ENCODE data around the gene LCLAT1. TPM values are rescaled to one million over a fixed set of nuclear protein-coding genes. Genes with fewer than 3 reads are reported as not detected.

The LCLAT1 gene
- total RNA-seq, 1 experiment from 2014 or later: 36.0 TPM

DNA sequence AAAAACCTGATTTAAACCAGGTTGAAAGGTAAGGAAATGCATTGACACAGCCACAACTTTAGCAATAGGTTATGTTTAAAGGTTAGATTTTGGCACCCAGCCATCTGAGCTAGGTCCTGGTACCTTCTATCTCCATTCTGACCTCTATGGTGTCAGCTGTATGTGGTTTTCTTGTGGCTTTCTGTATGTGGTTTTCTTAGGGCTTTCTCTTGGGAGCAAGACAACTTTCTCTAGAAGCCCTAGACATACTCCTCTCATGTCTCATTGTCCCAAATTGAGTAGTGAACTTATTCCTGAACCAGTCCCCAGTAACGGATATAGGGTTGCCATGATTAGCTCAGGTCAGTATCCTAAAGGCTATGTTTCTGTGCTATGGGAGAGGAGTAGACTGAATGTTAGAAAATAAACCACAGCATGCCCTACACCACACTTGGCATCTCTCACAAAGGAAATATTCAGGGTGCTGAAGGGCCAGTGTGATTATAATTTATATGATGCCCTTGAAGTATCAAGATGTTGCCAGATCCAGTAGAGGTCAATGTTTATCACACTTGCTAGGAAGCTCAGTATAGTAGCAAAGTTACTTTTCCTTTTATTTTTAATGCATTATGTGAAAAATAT, 184.1 kb downstream of the LCLAT1 start:
- intact Hi-C loops (cut with micrococcal nuclease; ENCODE audit: unreplicated experiment): no loop called here
- Histone ChIP-seq H3K9me3 (ENCODE audit: control insufficient read depth, insufficient read depth, low read depth, low read length) (no peaks in the 10 kb centered on the region), H3K27me3 (ENCODE audit: control insufficient read depth, insufficient read depth, low read length) (no peaks in the 10 kb centered on the region), H3K27ac (ENCODE audit: low read length) (no peak overlapping the region), H3K4me1 (ENCODE audit: control insufficient read depth, insufficient read depth, low read length) (no peaks in the 10 kb centered on the region), H3K4me3 (ENCODE audit: low read depth in 2 of 2, low read length in 2 of 2) (no peak overlapping the region), H3K36me3 (ENCODE audit: control insufficient read depth, insufficient read depth, low read length) (no peaks in the 10 kb centered on the region)
- ATAC-seq: no peak
- POLR2A ChIA-PET: no interaction called here
- no TSS peak for BruUV-seq (replicated peaks)
- in situ Hi-C loops (cut with HindIII; ENCODE audit: low pct_unique_long_range_greater_than_20kb, low sequenced_read_pairs): no loop called here
- TF ChIP-seq, protein P1, sequence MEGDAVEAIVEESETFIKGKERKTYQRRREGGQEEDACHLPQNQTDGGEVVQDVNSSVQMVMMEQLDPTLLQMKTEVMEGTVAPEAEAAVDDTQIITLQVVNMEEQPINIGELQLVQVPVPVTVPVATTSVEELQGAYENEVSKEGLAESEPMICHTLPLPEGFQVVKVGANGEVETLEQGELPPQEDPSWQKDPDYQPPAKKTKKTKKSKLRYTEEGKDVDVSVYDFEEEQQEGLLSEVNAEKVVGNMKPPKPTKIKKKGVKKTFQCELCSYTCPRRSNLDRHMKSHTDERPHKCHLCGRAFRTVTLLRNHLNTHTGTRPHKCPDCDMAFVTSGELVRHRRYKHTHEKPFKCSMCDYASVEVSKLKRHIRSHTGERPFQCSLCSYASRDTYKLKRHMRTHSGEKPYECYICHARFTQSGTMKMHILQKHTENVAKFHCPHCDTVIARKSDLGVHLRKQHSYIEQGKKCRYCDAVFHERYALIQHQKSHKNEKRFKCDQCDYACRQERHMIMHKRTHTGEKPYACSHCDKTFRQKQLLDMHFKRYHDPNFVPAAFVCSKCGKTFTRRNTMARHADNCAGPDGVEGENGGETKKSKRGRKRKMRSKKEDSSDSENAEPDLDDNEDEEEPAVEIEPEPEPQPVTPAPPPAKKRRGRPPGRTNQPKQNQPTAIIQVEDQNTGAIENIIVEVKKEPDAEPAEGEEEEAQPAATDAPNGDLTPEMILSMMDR (IDR thresholded peaks at IDR 0.05): no peak
- TF ChIP-seq POLR2AphosphoS5 (IDR thresholded peaks at IDR 0.05; ENCODE audit: low read depth, low read length): no peak
- CTCF ChIA-PET: interaction anchor here (0.6 kb wide), 1 partner anchor 467 kb away, joined by 7 read pairs; no protein-coding TSS in a partner anchor
- DNase-seq (ENCODE audit: low read depth, low spot score): no peak

DNA sequence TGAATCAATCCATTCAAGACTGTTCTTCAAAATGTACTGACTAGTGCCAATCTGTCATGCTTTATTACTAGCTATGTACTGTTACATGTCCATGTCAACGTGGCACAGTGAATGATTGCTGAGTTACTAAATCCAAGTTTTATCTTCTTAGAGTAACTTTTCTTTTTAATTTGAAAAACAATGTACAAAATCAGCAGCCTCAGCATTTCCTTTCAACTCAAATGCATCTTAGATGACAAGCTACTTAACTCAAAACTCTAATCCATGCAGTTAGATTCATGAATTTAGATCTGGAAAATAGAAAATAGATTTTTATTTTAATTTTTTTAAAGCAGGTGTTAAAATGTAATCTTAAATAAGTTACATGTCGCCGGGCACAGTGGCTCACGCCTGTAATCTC, 186.0 kb downstream of the LCLAT1 start:
- POLR2A ChIA-PET: interaction anchor here (0.6 kb wide), 2 partner anchors 20 to 28 kb away, joined by 3 read pairs; no protein-coding TSS in a partner anchor
- intact Hi-C loops (cut with micrococcal nuclease; ENCODE audit: unreplicated experiment): no loop called here
- Histone ChIP-seq H3K27ac (ENCODE audit: low read length) (no peak overlapping the region), H3K27me3 (ENCODE audit: control insufficient read depth, insufficient read depth, low read length) (no peaks in the 10 kb centered on the region), H3K36me3 (ENCODE audit: control insufficient read depth, insufficient read depth, low read length) (no peaks in the 10 kb centered on the region), H3K4me1 (ENCODE audit: control insufficient read depth, insufficient read depth, low read length) (no peaks in the 10 kb centered on the region), H3K9me3 (ENCODE audit: control insufficient read depth, insufficient read depth, low read depth, low read length) (no peaks in the 10 kb centered on the region), H3K4me3 (ENCODE audit: low read depth in 2 of 2, low read length in 2 of 2) (no peak overlapping the region)
- no TSS peak for BruUV-seq (replicated peaks)
- TF ChIP-seq, protein P1 (IDR thresholded peaks at IDR 0.05): no peak
- TF ChIP-seq SIN3A (IDR thresholded peaks at IDR 0.05; ENCODE audit: borderline replicate concordance, insufficient read depth, low read depth, low read length): no peak
- no peak for TF ChIP-seq REST (IDR thresholded peaks at IDR 0.05; ENCODE audit: insufficient read depth in 1 of 2, low read depth in 2 of 2, low read length in 1 of 2)
- no peak for TF ChIP-seq POLR2AphosphoS5 (IDR thresholded peaks at IDR 0.05; ENCODE audit: low read depth, low read length)
- no peak for TF ChIP-seq TCF7L2 (IDR thresholded peaks at IDR 0.05; ENCODE audit: low read depth, low read length)
- DNase-seq (ENCODE audit: low read depth, low spot score): no peak
- no peak for ATAC-seq
- CTCF ChIA-PET: no interaction called here
- in situ Hi-C loops (cut with HindIII; ENCODE audit: low pct_unique_long_range_greater_than_20kb, low sequenced_read_pairs): no loop called here
